ENCODE measurements around the gene ARL5B. TPM values are rescaled to one million over a fixed set of nuclear protein-coding genes. Genes with fewer than 3 reads are reported as not detected.

Gene ARL5B
- total RNA-seq, 1 donor from 2014 or later: 11.8 TPM

- DNase-seq (ENCODE audit: low spot score): no peak
Measured at GRCh38 chr10:18658271-18659124, 733 bp upstream of the ARL5B start.

DNA sequence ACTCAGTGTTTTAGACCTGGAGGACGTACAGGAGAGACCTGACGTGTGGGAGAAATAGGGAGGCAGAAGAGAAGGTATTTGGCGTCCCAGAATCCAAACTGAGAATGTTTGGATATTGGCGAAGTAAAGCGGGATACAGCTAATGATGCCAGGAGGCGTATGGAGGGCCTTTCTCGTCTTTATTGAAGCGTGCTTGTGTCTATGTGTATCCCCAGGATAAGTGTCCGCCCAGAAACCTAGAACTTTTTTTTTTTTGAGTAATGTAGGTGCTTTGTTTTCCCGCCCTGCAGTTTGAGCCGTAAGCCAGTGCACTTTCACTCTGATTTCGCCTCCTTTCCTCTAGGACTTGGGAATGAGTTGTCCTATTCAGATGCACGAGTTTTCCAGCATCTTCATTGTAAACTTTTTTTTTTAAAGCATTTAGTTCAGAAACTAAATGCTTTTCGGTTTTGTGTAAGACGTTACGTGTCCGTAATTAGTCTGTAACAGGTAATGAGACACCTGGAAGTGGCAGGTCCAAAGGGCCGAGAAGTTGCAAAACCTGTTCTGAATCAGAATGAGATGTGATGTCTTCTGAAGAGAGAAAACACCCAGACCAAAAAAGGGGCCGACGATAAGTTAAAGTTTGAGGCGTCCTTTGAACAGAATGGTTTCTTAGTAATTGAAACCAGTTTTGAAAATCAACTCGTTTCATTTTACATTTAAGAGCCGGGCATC, 746 bp downstream of the ARL5B start:
- no peak for DNase-seq (ENCODE audit: low spot score)

DNA sequence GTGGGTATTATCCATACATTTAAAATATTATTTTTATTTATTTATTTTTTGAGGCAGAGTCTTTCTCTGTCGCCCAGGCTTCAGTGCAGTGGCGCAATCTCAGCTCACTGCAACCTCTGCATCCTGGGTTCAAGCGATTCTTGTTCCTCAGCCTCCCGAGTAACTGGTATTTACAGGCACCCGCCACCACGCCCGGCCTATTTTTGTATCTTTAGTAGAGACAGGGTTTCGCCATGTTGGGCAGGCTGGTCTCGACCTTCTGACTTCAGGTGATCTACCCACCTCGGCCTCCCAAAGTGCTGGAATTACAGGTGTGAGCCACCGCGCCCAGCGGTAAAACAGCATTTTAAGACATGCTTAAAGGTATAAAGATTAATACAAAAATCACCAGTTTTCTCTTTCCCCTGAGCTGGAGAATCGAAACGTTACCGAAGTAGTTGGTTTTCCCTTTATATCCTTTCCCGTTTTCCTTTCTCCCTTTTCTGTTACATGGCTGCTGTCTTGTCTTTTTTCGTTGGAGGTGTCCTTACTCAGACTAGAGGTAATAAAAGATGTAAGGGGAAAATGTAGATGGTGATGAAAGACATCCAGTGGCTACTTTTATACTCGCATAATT, 1.7 kb downstream of the ARL5B start:
- DNase-seq (ENCODE audit: low spot score): no peak

DNA sequence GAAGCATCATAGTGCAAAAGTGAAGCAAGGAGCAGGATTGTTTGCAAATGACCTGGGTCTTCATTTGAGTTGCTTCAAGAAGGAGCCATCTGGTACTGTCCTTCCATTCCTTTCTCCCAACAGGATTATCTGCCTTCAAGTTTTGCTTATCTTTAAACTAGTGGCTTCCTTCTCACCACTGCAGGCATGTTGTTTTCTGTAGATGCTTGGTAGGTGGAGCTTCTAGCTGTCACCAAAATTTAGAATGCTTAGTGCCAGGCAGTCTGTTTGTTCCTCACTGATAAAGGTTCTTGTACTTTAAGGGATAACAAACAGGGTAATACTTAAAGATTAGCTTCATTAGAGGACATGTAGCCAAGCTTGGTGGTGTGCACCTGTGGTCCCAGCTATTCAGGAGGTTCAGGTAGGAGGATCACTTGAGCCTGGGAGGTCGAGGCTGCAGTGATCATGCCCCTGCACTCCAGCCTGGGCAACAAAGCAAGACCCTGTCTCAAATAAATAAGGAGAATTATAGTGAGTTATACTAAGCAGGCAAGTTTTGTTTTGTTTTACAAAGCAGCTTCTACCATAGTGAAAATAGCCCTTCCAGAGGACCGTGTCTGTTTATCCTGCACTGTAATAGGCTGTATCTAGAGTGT, 5.7 kb downstream of the ARL5B start:
- no peak for DNase-seq (ENCODE audit: low spot score)

DNA sequence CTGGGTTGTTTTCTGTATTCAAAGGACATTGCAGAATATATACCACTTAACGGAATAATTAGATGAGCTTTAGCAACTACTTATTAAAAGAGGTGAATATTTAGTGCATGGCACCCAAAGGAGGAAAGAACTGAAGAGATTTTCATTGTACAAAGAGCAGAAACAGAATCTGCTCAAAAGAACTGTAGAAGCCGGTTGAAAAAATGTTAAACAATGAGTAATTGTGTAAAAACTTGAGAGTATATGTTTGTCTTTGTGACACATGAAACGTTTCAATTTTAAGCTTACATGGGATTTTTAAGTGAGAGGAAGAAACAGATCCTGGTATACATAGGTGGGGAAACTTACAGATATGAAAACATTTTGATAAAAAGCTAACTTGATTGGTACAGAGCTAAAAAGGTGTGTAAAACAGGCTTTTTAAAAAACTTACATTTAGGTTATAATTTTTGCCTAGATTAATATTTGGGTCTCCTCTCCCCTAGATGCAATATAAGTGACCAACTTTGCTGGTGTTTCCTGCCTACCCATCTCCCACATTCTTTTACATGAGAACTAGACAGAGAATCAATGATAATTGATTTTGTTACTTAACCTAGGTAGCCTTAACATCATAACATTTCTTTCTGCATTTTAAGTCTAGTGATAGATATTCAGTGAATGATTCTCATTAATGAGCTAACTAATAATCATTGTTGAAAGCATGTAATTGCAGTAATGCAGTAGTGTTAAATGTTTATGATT, 6.8 kb downstream of the ARL5B start:
- no peak for DNase-seq (ENCODE audit: low spot score)

DNA sequence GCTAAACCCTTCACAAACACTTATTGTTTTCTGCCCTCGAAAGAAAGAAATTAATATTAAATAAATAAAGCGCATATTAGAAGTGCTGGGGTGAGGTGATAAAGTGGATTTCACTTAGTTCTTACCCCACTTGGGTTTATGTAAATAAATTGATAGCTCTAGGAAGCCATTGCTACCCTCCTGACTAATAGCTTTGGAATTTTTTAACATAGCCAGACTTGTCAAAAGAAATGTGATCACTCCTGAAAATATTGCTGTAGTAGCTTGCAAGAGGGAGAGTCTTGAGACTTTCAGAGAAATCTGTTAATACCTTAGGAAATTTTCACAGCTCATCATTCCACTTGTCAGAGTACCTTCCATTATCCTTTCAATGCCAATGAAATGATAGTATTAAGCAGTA, 7.6 kb downstream of the ARL5B start:
- no peak for DNase-seq (ENCODE audit: low spot score)

GRCh38 chr10:18668026-18668425, 8.8 kb downstream of the ARL5B start:
- no peak for DNase-seq (ENCODE audit: low spot score)

- DNase-seq (ENCODE audit: low spot score): no peak
Measured at GRCh38 chr10:18675086-18675801, 16.0 kb downstream of the ARL5B start.

DNA sequence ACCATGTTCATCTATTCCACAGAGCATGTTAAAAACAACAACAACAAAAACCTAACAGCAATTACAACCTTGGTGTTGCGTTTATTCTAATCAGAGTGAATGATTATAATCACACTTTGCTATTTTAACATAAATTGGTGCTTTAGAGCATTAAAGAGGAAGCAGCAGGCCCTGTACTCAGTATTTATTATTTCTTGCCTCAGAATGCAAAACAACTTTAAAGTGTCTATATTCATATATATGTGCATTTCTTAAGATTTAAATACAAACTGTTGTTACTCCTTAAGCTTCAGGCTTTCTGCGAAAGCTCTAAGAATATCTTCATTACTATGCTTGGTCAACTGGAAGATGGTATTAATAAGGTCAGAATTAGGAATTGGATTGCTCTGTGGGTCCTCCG, 21.5 kb downstream of the ARL5B start:
- DNase-seq (ENCODE audit: low spot score): no peak

DNA sequence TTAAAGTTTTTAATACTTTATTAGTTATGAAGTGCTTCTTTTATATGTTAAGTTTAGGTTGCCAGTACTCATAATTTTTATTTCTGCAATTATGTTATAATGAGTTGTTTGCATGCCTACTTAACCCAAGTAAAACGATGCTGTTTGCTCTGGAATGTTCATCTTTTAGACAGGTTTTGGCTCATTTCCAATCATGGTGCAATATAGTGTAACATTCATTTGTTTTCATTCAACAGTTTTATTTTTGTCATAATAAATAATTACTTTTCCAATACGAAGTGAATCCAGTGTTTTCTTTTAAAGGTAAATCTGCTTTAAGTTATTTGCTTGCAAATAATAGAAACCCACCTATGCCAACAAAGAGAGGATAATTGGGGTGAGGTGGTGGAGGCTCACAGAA, 22.1 kb downstream of the ARL5B start:
- DNase-seq (ENCODE audit: low spot score): no peak

GRCh38 chr10:18681971-18682411, 22.8 kb downstream of the ARL5B start:
- no peak for DNase-seq (ENCODE audit: low spot score)

DNA sequence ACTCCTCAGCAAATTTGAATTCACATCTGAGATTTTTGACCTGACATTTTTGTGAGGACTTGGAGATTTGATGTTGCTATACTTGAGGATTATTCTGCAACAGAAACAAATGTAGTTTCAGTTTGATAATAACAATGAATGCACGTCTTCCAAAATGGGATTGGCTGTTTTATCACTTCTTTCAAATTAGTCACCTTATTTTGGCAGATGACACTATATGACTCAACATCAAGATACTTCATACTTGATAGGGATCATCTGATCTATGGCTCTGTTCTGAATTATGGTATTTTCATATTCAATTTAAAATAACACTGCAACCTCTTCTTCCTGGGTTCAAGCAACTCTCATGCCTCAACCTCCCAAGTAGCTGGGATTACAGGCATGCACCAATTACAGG, 24.2 kb downstream of the ARL5B start:
- DNase-seq (ENCODE audit: low spot score): no peak

DNA sequence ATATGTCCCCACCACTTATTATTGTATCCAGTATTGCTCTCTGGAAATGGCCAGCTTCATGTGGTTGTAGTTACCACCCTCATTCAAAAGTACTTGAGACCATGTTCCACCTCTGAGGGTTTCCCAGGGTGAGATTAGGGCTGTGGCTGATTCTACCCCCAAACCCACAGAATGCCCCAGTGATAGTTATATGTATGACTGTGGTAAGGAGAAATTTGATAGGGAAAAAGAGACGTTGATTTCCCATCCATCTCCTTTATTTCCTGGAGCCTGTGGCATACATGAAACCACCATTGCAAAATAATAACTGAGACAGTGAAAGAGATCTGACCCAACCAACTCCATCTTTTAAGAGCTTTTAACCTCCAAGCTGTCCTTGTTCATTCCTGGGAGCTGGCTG, 25.2 kb downstream of the ARL5B start:
- DNase-seq (ENCODE audit: low spot score): no peak

- DNase-seq (ENCODE audit: low spot score): no peak
Measured at GRCh38 chr10:18684953-18685352, 25.7 kb downstream of the ARL5B start.

DNA sequence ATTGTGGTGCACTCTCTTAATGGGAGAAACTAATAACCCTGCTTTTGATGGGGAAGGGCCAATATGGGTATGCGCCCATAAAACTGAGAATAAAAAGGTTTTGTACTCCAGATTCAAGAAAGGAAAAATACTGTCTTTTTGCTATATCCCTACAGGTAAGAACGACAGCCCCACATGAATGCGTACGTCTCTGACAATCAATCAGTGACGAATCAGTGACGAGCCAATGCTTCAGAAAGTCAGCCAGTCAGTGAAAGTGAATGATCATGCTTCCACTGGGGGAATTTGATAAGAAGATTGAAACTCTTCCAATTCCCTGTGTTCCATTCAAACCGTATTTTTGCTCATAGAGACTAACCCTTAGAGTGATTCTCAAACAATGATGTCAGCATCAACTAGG, 26.3 kb downstream of the ARL5B start:
- DNase-seq (ENCODE audit: low spot score): no peak

- DNase-seq (ENCODE audit: low spot score): no peak
Measured at GRCh38 chr10:18687195-18687594, 28.0 kb downstream of the ARL5B start.

- no peak for DNase-seq (ENCODE audit: low spot score)
Measured at GRCh38 chr10:18687706-18688105, 28.5 kb downstream of the ARL5B start.

GRCh38 chr10:18689498-18689897, 30.3 kb downstream of the ARL5B start:
- DNase-seq (ENCODE audit: low spot score): no peak

- DNase-seq (ENCODE audit: low spot score): no peak
Measured at GRCh38 chr10:18690541-18690940, 31.3 kb downstream of the ARL5B start.

- DNase-seq (ENCODE audit: low spot score): no peak
Measured at GRCh38 chr10:18699849-18700840, 40.9 kb downstream of the ARL5B start.

All from ureter (tissue), 1 donor.